Right lobe of liver (tissue), 6 donors: ENCODE results near the gene RBM38. TPM values are rescaled to one million over a fixed set of nuclear protein-coding genes. Genes with fewer than 3 reads are reported as not detected.

Source experiments
- ATAC-seq, 4 donors: fragments of 200-7000 bp; cut with Tn5 transposase; one replicate each; pipeline ENCODE4 v1.9.1; 2020; ENCODE audit warnings: mild to moderate bottlenecking in 4 of 4, moderate library complexity in 4 of 4
- DNase-seq, 3 donors: peaks; one replicate each; pipeline ENCODE4 v3.0.0-alpha.2; 2020
- H3K27ac ChIP-seq, 3 donors: fragments of 200-600 bp; one replicate each; pipeline ENCODE4 v1.8.0; 2022
- H3K27me3 ChIP-seq, 2 donors: fragments of 200-600 bp; one replicate each; pipeline ENCODE4 v1.8.0; 2022
- H3K36me3 ChIP-seq, 4 donors: fragments of 200-600 bp; sonication (generic) in 1 of 4; one replicate each; pipeline versions ENCODE4 v1.5.1 to v1.8.0; 2017 to 2022; ENCODE audit warnings: control low read depth in 1 of 4
- H3K4me1 ChIP-seq, 4 donors: fragments of 200-600 bp; sonication (generic) in 1 of 4; one replicate each; pipeline versions ENCODE4 v1.5.1 to v1.8.0; 2017 to 2022; ENCODE audit warnings: control low read depth in 1 of 4
- H3K4me3 ChIP-seq, 3 donors: fragments of 200-600 bp; one replicate each; pipeline ENCODE4 v1.8.0; 2022
- H3K9me3 ChIP-seq, 4 donors: fragments of 200-600 bp; sonication (generic) in 1 of 4; one replicate each; pipeline versions ENCODE4 v1.5.1 to v1.8.0; 2017 to 2022; ENCODE audit warnings: control low read depth in 1 of 4
- POLR2A ChIP-seq: fragments of 450-650 bp; IDR thresholded peaks from one replicate; pipeline ENCODE4 v1.6.1; 2017; ENCODE audit warnings: antibody characterized with exemption, mild to moderate bottlenecking
- WGBS: methylation state at CpG from one replicate; pipeline ENCODE4 v1.1.6; 2018; ENCODE audit warnings: low coverage, low lambda C conversion rate; ENCODE audit not compliant: insufficient coverage; ENCODE audit errors: missing lambda C conversion rate; 5-methylcytosine and 5-hydroxymethylcytosine counted together
- intact Hi-C, 2 donors: fragments of 100-400 bp; cut with DNase I; formaldehyde crosslinking; loops; one replicate each; pipeline versions ENCODE4 v1.11.2 to v1.14.1; 2022
- total RNA-seq, 6 experiments: library from RNA; depleted of rRNA in 2 of 6; stranded (reverse); fragments of >200 nt in 2 of 6; fragmentation: NEBNext Ultra II Directional in 3 of 6; extraction: Animal tissue kit (Norgen Biotek cat#: 25700) in 3 of 6; gene quantifications; one replicate each; pipeline versions ENCODE4 v1.1.0 to v1.2.4, GENCODE V29; 2016 to 2023
- TF ChIP-seq, protein P1 (sequence below), 4 donors: fragments of 200-600 bp in 3 of 4; fragments of 450-650 bp in 1 of 4; IDR thresholded peaks; one replicate each; pipeline versions ENCODE4 v1.5.1 to v1.8.0; 2016 to 2022; ENCODE audit warnings: antibody characterized with exemption in 4 of 4, mild to moderate bottlenecking in 2 of 4
- donor health status: DM: no; HTN: yes; CAD: no.
- donor health status: DM: no; HTN: no; CAD: no.
- donor health status: DM: no; HTN: no; CAD: no.
- donor health status: DM: no; HTN: yes; CAD: no.
- donor health status: DM: no; HTN: yes; CAD: no.

The RBM38 gene
- total RNA-seq, 6 experiments from 2014 or later = 3.9 to 16.9 (median 9.6) TPM

DNA sequence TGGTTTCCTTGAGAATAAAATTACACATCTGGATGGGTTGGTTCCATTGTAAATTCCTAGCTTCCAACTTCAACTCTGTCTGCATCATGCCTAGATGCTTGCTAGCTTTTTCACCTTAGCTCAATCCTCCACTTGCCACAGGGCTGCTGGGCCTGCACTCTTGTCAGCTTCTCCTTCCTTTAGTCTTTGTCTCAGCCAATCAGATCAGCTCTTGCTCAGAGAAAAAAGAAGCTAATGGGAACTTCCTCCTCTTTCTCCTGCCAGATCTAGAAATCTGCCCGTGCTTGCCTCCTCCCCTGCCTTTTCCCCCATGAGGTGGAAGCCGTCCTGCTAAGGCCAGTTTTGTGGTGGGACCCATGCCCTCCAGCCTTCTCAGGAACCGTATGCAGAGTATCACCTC lies 21.6 kb upstream of the RBM38 start:
- peaks cover 0 to 84% (median 49%) of the 10 kb centered on the region in 4 donors for H3K36me3 ChIP-seq

DNA sequence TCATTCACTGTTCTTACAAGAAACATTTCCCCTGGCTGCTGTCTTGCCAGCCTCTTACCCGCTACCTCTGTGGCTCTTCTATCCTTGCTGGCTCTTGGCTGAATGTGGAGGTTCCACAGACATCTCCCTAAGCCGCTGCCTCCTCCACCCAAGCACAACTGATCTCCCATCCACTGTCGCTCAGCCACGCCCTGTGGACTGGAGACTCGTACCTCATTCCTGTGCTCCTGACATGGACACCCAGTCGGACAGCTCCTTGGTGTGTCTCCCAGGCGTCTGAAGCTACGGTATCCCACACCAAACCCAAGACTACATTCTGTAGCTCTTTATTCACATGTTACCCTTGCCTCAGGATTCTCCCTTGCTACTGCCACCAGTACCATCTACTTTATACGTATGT lies 20.9 kb upstream of the RBM38 start:
- no peaks in the 10 kb centered on the region for H3K27me3 ChIP-seq
- no peaks in the 10 kb centered on the region for H3K4me1 ChIP-seq
- 94% methylated on average over 9 of the region's 9 CpGs for WGBS
- no peaks in the 10 kb centered on the region for H3K9me3 ChIP-seq
- ATAC-seq (no peak), DNase-seq (no peak)
- intact Hi-C loops = no loop called here
- H3K36me3 ChIP-seq = peaks cover 0 to 85% (median 46%) of the 10 kb centered on the region in 4 donors
- no peak overlapping the region for H3K27ac ChIP-seq
- no peak overlapping the region for H3K4me3 ChIP-seq
- TF ChIP-seq POLR2A = no peak
- TF ChIP-seq, protein P1, sequence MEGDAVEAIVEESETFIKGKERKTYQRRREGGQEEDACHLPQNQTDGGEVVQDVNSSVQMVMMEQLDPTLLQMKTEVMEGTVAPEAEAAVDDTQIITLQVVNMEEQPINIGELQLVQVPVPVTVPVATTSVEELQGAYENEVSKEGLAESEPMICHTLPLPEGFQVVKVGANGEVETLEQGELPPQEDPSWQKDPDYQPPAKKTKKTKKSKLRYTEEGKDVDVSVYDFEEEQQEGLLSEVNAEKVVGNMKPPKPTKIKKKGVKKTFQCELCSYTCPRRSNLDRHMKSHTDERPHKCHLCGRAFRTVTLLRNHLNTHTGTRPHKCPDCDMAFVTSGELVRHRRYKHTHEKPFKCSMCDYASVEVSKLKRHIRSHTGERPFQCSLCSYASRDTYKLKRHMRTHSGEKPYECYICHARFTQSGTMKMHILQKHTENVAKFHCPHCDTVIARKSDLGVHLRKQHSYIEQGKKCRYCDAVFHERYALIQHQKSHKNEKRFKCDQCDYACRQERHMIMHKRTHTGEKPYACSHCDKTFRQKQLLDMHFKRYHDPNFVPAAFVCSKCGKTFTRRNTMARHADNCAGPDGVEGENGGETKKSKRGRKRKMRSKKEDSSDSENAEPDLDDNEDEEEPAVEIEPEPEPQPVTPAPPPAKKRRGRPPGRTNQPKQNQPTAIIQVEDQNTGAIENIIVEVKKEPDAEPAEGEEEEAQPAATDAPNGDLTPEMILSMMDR (IDR thresholded peaks at IDR 0.05) = no peak

More for the DNA sequence above, 21.6 kb upstream of the RBM38 start:
- intact Hi-C loops = no loop called here
- no peak overlapping the region for H3K27ac ChIP-seq
- H3K4me3 ChIP-seq = no peak overlapping the region
- TF ChIP-seq, protein P1 (IDR thresholded peaks at IDR 0.05) = no peak
- TF ChIP-seq POLR2A = no peak
- peak in 1 of 4 donors; percentile 22 for ATAC-seq
- no peaks in the 10 kb centered on the region for H3K9me3 ChIP-seq
- no peak for DNase-seq
- H3K4me1 ChIP-seq = no peaks in the 10 kb centered on the region
- no peaks in the 10 kb centered on the region for H3K27me3 ChIP-seq
- 72% methylated on average over 3 of the region's 3 CpGs for WGBS

- intact Hi-C loops = no loop called here
- H3K36me3 ChIP-seq = peaks cover 0 to 75% (median 39%) of the 10 kb centered on the region in 4 donors
- ATAC-seq = no peak
- DNase-seq = no peak
- no peaks in the 10 kb centered on the region for H3K9me3 ChIP-seq
- 82% methylated on average over 4 of the region's 4 CpGs for WGBS
- no peaks in the 10 kb centered on the region for H3K27me3 ChIP-seq
- H3K4me3 ChIP-seq = no peak overlapping the region
- H3K4me1 ChIP-seq = no peaks in the 10 kb centered on the region
- no peak for TF ChIP-seq POLR2A
- TF ChIP-seq, protein P1 (IDR thresholded peaks at IDR 0.05) = no peak
- H3K27ac ChIP-seq = no peak overlapping the region
Observed at GRCh38 chr20:57371363-57371762, 19.8 kb upstream of the RBM38 start.

DNA sequence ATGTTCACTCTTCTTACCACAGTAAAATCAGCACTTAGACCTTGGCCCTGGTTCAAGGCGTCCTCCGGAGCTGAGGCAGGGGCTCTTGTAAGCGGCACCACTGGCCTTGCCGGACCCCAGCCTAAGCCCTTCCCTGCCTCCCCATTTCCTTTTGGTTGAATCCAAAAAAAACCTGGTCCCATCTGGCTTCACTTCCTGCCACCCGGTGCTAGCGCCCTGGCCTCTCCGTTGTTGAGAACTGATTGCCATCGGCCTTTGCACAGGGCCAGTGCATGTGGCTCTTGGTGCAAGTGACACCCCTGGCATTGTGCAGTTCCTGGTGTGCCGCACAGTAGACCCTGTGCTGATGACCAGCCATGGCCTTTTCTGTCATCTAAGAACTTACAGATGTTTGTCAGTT lies 19.0 kb upstream of the RBM38 start:
- peaks cover 0 to 75% (median 36%) of the 10 kb centered on the region in 4 donors for H3K36me3 ChIP-seq
- no peaks in the 10 kb centered on the region for H3K4me1 ChIP-seq
- intact Hi-C loops = no loop called here
- no peaks in the 10 kb centered on the region for H3K9me3 ChIP-seq
- 100% methylated on average over 1 of the region's 9 CpGs for WGBS
- H3K27me3 ChIP-seq = no peaks in the 10 kb centered on the region
- ATAC-seq (no peak), DNase-seq (no peak)
- no peak for TF ChIP-seq POLR2A
- TF ChIP-seq, protein P1 (IDR thresholded peaks at IDR 0.05) = no peak
- H3K4me3 ChIP-seq = no peak overlapping the region
- H3K27ac ChIP-seq = no peak overlapping the region
